ENCODE measurements around the gene GPC3. TPM values are rescaled to one million over a fixed set of nuclear protein-coding genes. Genes with fewer than 3 reads are reported as not detected.

Gene GPC3
- total RNA-seq, 1 experiment from 2014 or later, result not detected

- in situ Hi-C loops (cut with HindIII; ENCODE audit: low pct_unique_long_range_greater_than_20kb, low sequenced_read_pairs), result no loop called here
- no peak for DNase-seq (ENCODE audit: low read depth)
Measured at GRCh38 chrX:133516686-133517085, 468.7 kb downstream of the GPC3 start.

- in situ Hi-C loops (cut with HindIII; ENCODE audit: low pct_unique_long_range_greater_than_20kb, low sequenced_read_pairs), result no loop called here
Measured at GRCh38 chrX:133514486-133514885, 470.9 kb downstream of the GPC3 start.

GRCh38 chrX:133513123-133513522 lies 472.3 kb downstream of the GPC3 start:
- no peak for DNase-seq (ENCODE audit: low read depth)
- in situ Hi-C loops (cut with HindIII; ENCODE audit: low pct_unique_long_range_greater_than_20kb, low sequenced_read_pairs), result no loop called here

More at GRCh38 chrX:133514486-133514885, 470.9 kb downstream of the GPC3 start:
- no peak for DNase-seq (ENCODE audit: low read depth)

- in situ Hi-C loops (cut with HindIII; ENCODE audit: low pct_unique_long_range_greater_than_20kb, low sequenced_read_pairs), result no loop called here
- no peak for DNase-seq (ENCODE audit: low read depth)
Measured at GRCh38 chrX:133511041-133511440, 474.4 kb downstream of the GPC3 start.

- no peak for DNase-seq (ENCODE audit: low read depth)
- in situ Hi-C loops (cut with HindIII; ENCODE audit: low pct_unique_long_range_greater_than_20kb, low sequenced_read_pairs), result no loop called here
Measured at GRCh38 chrX:133497356-133497755, 488.0 kb downstream of the GPC3 start.

- in situ Hi-C loops (cut with HindIII; ENCODE audit: low pct_unique_long_range_greater_than_20kb, low sequenced_read_pairs), result no loop called here
- no peak for DNase-seq (ENCODE audit: low read depth)
Measured at GRCh38 chrX:133495464-133496391, 489.7 kb downstream of the GPC3 start.

- no peak for DNase-seq (ENCODE audit: low read depth)
Measured at GRCh38 chrX:133493366-133493765, 492.0 kb downstream of the GPC3 start.

GRCh38 chrX:133490955-133491354 lies 494.4 kb downstream of the GPC3 start:
- no peak for DNase-seq (ENCODE audit: low read depth)
- in situ Hi-C loops (cut with HindIII; ENCODE audit: low pct_unique_long_range_greater_than_20kb, low sequenced_read_pairs), result no loop called here

More at GRCh38 chrX:133493366-133493765, 492.0 kb downstream of the GPC3 start:
- in situ Hi-C loops (cut with HindIII; ENCODE audit: low pct_unique_long_range_greater_than_20kb, low sequenced_read_pairs), result no loop called here

Measured in Caki2 (cell line).